GM21360 (cell line): ENCODE results near the gene SPACA5B.
"Not testable (repeated sequence)": the region's sequence is repeated elsewhere in the genome, so short reads cannot be mapped to it uniquely, and the experiment has no call there.

ENCODE experiments used
- ATAC-seq: cut with Tn5 transposase; IDR thresholded peaks from one replicate; pipeline ENCODE4 v1.9.1; 2021; ENCODE audit warnings: mild to moderate bottlenecking, moderate library complexity; ENCODE audit not compliant: unreplicated experiment

SPACA5B gene

DNA sequence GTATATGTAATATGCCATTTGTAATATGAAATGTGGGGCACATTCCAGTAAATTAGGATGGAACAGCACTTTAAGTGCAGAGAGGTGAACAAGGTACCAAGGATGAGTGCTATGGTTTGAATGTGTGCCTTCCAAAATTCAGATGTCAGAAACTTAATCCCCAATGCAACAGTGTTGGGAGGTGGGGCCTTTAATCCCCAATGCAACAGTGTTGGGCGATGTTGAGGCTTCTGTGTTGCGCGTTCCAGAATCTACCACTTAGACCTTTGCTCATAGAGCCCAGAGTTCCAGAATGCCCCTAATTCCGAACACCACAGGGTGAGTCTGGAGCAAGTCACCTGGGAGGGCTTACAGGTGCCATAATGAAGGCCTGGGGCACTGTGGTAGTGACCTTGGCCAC, at the start of gene SPACA5B:
Gene SPACA5B (plus strand): TSS at position 301 of the 400 bp plus-strand sequence. CDS start 62 bp downstream, at position 363.
- not testable (repeated sequence) for ATAC-seq

GRCh38 chrX:48083212-48083611, 47.2 kb upstream of the SPACA5B start:
- no peak for ATAC-seq

GRCh38 chrX:48083706-48084105, 46.7 kb upstream of the SPACA5B start:
- no peak for ATAC-seq

GRCh38 chrX:48086082-48086481, 44.3 kb upstream of the SPACA5B start:
- no peak for ATAC-seq

- no peak for ATAC-seq
These were observed 40.3 kb upstream of the SPACA5B start for GRCh38 chrX:48090123-48090522.

GRCh38 chrX:48092558-48092957, 37.9 kb upstream of the SPACA5B start:
- not testable (repeated sequence) for ATAC-seq

- ATAC-seq: no peak
These were observed 29.0 kb upstream of the SPACA5B start for GRCh38 chrX:48101443-48101842.

DNA sequence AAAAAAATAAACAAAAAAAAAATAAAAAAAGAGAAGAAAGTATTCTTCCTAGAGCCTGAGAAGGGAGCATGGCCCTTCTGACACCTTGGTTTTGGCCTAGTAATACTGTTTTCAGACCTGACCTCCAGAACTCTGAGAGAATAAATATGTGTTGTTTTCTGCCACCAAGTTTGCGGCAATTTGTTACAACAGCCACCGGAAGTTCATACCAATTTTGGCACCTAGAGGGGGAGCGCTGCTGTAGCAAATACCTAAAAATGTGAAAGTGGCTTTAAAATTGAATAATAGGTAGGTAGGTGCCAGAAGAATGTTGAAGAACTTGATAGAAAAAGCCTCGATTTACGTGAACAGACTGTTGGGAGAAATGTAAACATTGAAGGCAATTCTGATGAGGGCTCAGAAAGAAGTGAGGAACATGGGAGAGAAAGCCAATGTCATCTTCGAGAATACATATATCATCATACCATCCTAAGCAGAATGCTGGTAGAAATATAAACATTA, 27.5 kb upstream of the SPACA5B start:
- ATAC-seq: no peak

- ATAC-seq: no peak
These were observed 22.7 kb upstream of the SPACA5B start for GRCh38 chrX:48107717-48108116.

DNA sequence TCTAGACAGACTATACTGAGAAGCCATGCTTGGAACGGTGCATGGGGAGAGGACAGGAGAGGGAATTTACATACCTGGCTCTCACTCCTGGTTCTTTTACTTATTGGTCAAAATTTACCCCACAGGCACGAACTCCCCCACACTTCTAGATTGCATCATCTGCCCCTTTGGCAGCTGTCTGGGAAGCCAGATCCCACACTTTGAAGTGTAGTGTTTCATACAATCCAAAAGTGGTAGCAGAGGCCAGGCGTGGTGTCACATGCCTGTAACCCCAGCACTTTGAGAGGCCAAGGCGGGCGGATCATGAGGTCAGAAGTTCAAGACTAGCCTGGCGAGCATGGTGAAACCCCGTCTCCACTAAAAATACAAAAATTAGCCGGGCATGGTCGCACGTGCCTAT, 5.1 kb upstream of the SPACA5B start:
- not testable (repeated sequence) for ATAC-seq

GRCh38 chrX:48132308-48132844, 1.9 kb downstream of the SPACA5B start:
- ATAC-seq: not testable (repeated sequence)

- ATAC-seq: not testable (repeated sequence)
These were observed 8.7 kb downstream of the SPACA5B start for GRCh38 chrX:48139076-48139475.

GRCh38 chrX:48141810-48142508, 11.5 kb downstream of the SPACA5B start:
- not testable (repeated sequence) for ATAC-seq

DNA sequence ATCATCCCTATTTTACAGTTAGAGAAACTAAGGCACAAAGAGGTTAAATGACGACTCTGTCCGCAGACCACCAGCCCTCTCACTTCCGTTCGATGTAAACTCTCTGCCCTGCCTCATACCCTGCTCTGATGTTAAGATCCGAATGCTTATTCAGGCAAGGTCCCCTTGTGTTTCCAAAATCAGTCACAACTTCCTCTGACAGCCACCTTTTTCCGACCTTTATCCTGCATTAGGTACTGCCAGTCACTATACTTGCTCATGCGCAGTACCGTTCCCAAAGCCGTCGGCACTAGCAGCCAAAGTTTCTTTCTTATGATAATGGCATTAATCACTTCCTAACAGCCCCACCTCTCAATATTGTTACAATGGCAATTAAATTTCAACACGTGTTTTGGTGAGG, 12.3 kb downstream of the SPACA5B start:
- ATAC-seq: not testable (repeated sequence)

DNA sequence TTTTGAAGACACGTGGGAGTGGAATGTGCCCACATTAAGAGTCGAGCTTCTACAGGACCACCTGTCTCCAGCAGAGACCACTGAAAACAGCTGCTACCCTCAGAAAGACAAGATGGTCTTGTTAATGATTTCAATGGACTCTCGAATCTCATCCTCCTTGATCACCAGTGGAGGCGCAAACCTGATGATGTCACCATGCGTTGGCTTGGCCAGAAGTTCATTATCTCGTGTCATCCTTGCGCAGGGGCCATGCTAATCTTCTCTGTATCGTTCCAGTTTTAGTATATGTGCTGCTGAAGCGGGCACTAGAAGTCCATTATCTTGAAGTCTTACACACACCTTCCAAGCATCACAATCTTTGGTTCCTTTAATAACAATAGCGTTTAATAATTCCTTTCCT, 23.3 kb downstream of the SPACA5B start:
- no peak for ATAC-seq

DNA sequence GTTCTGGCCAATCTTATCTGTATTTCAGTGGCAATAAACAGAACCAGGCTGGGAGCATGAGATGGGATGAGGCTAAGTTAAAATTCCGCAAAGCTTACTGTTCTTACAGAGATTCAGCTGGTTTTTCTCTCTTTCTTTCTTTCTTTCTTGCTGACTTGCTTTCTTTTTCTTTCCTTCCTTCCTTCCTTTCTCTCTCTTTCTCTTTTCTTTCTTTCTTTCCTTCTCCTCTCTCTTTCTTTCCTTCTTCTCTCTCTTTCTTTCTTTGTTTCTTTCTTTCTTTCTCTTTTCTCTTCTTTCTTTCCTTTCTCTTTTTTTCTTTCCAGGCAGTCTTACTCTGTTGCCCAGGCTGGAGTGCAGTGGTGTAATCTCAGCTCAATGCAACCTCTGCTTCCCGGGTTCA, 24.4 kb downstream of the SPACA5B start:
- ATAC-seq: no peak

DNA sequence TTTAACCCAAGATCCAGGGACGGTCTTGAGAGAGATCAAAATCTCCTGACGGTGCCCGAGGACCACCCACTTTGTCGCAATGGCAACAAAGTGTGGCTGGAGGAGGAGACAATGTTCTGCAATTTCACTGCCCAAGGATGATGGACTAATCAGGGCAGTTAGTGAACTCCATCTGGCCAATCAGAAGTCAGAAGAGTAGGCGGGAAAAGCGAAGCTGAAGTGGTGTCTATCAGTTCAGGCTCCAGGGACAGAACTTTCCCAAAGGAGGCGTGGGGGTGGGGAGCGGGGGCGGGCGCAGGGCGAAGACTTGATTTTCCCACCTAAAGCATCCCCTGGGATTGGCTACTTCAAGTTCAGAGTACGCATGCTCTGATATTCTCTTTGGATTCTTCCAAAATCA, 25.6 kb downstream of the SPACA5B start:
- ATAC-seq: no peak

GRCh38 chrX:48165241-48165640, 34.8 kb downstream of the SPACA5B start:
- ATAC-seq: no peak

- ATAC-seq: not testable (repeated sequence)
These were observed 35.9 kb downstream of the SPACA5B start for GRCh38 chrX:48166322-48166721.

DNA sequence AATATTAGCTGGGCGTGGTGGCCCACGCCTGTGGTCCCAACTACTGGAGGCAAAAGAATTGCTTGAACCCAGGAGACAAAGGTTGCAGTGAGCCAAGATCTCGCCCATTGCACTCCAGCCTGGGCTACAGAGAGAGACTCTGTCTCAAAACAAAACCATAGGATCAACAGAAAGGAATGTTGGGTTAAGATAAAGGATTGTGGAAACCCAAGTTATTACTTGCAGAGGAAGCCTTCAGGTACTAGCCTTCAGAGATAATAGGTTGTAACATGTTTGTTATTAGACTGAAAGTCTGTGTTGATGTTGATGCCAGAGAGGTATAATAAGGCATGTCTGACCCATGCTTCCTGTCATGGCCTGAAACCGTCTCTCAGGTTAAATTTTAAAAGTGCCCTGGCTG, 49.3 kb downstream of the SPACA5B start:
- ATAC-seq: no peak

DNA sequence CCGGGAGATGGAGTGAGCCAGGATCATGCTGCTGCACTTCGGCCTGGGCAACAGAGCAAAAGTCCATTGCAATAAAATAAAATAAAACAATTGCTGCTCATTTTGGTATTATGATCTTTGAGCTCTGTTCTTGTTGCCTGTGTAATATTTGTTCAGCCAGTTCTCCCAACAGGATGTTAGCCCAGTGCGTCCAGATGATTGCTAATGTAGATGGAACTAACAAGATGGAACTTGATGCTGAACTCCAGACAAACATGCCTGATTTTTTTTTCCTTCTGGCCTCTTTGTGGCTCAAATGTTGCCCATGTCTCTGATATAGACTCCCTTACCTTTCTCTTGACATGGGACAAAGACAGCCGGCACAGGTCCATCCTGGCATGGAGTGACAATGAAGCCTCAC, 50.4 kb downstream of the SPACA5B start:
- ATAC-seq: no peak

- not testable (repeated sequence) for ATAC-seq
These were observed 51.5 kb downstream of the SPACA5B start for GRCh38 chrX:48181882-48182281.
